ENCODE data around the gene CADM2. TPM values are rescaled to one million over a fixed set of nuclear protein-coding genes. Genes with fewer than 3 reads are reported as not detected.

CADM2 gene
- total RNA-seq, 1 donor: not detected

- H3K27me3 ChIP-seq (ENCODE audit: insufficient read depth, low read length): no peaks in the 10 kb centered on the region
- no peaks in the 10 kb centered on the region for H3K36me3 ChIP-seq (ENCODE audit: insufficient read depth, low read length)
- no peaks in the 10 kb centered on the region for H3K9me3 ChIP-seq (ENCODE audit: low read depth, low read length)
- no peaks in the 10 kb centered on the region for H4K20me1 ChIP-seq (ENCODE audit: insufficient read depth, low read length)
- H3K27ac ChIP-seq (ENCODE audit: low read depth, low read length): no peak overlapping the region
- no peak for TF ChIP-seq CTCF (IDR thresholded peaks at IDR 0.05; ENCODE audit: extremely low read depth, low read depth, low read length)
- DNase-seq (ENCODE audit: insufficient read length, low spot score, missing footprints): no peak
- no peak overlapping the region for H3K4me2 ChIP-seq (ENCODE audit: insufficient read depth, low read length)
- H3K79me2 ChIP-seq (ENCODE audit: insufficient read depth, low read length): no peaks in the 10 kb centered on the region
- no peak overlapping the region for H2AFZ ChIP-seq (ENCODE audit: low read length)
- H3K4me3 ChIP-seq (ENCODE audit: insufficient read depth, low read length): no peak overlapping the region
- no peaks in the 10 kb centered on the region for H3K4me1 ChIP-seq (ENCODE audit: insufficient read depth, low read length)
Measured at GRCh38 chr3:85433319-85433718, 474.5 kb downstream of the CADM2 start.

GRCh38 chr3:85455561-85456200 lies 496.9 kb downstream of the CADM2 start:
- no peaks in the 10 kb centered on the region for H4K20me1 ChIP-seq (ENCODE audit: insufficient read depth, low read length)
- H3K4me3 ChIP-seq (ENCODE audit: insufficient read depth, low read length): no peak overlapping the region
- no peak overlapping the region for H3K4me2 ChIP-seq (ENCODE audit: insufficient read depth, low read length)
- no peak for DNase-seq (ENCODE audit: insufficient read length, low spot score, missing footprints)
- H2AFZ ChIP-seq (ENCODE audit: low read length): no peak overlapping the region
- no peak overlapping the region for H3K27ac ChIP-seq (ENCODE audit: low read depth, low read length)
- no peaks in the 10 kb centered on the region for H3K4me1 ChIP-seq (ENCODE audit: insufficient read depth, low read length)
- no peaks in the 10 kb centered on the region for H3K79me2 ChIP-seq (ENCODE audit: insufficient read depth, low read length)
- no peak for TF ChIP-seq CTCF (IDR thresholded peaks at IDR 0.05; ENCODE audit: extremely low read depth, low read depth, low read length)
- no peaks in the 10 kb centered on the region for H3K27me3 ChIP-seq (ENCODE audit: insufficient read depth, low read length)
- no peaks in the 10 kb centered on the region for H3K36me3 ChIP-seq (ENCODE audit: insufficient read depth, low read length)
- H3K9me3 ChIP-seq (ENCODE audit: low read depth, low read length): no peaks in the 10 kb centered on the region

GRCh38 chr3:85474241-85474640 lies 515.5 kb downstream of the CADM2 start:
- no peak overlapping the region for H3K27ac ChIP-seq (ENCODE audit: low read depth, low read length)
- H3K4me1 ChIP-seq (ENCODE audit: insufficient read depth, low read length): no peaks in the 10 kb centered on the region
- no peaks in the 10 kb centered on the region for H3K27me3 ChIP-seq (ENCODE audit: insufficient read depth, low read length)
- H3K4me2 ChIP-seq (ENCODE audit: insufficient read depth, low read length): no peak overlapping the region
- no peak overlapping the region for H3K4me3 ChIP-seq (ENCODE audit: insufficient read depth, low read length)
- H3K36me3 ChIP-seq (ENCODE audit: insufficient read depth, low read length): no peaks in the 10 kb centered on the region
- no peak for DNase-seq (ENCODE audit: insufficient read length, low spot score, missing footprints)
- H3K9me3 ChIP-seq (ENCODE audit: low read depth, low read length): no peaks in the 10 kb centered on the region
- no peaks in the 10 kb centered on the region for H3K79me2 ChIP-seq (ENCODE audit: insufficient read depth, low read length)
- no peaks in the 10 kb centered on the region for H4K20me1 ChIP-seq (ENCODE audit: insufficient read depth, low read length)
- no peak overlapping the region for H2AFZ ChIP-seq (ENCODE audit: low read length)
- no peak for TF ChIP-seq CTCF (IDR thresholded peaks at IDR 0.05; ENCODE audit: extremely low read depth, low read depth, low read length)

- H3K27ac ChIP-seq (ENCODE audit: low read depth, low read length): no peak overlapping the region
- H2AFZ ChIP-seq (ENCODE audit: low read length): no peak overlapping the region
- H3K79me2 ChIP-seq (ENCODE audit: insufficient read depth, low read length): no peaks in the 10 kb centered on the region
- no peaks in the 10 kb centered on the region for H3K27me3 ChIP-seq (ENCODE audit: insufficient read depth, low read length)
- no peak for DNase-seq (ENCODE audit: insufficient read length, low spot score, missing footprints)
- no peak overlapping the region for H3K4me2 ChIP-seq (ENCODE audit: insufficient read depth, low read length)
- no peaks in the 10 kb centered on the region for H3K9me3 ChIP-seq (ENCODE audit: low read depth, low read length)
- H3K4me1 ChIP-seq (ENCODE audit: insufficient read depth, low read length): no peaks in the 10 kb centered on the region
- no peaks in the 10 kb centered on the region for H3K36me3 ChIP-seq (ENCODE audit: insufficient read depth, low read length)
- H3K4me3 ChIP-seq (ENCODE audit: insufficient read depth, low read length): no peak overlapping the region
- no peaks in the 10 kb centered on the region for H4K20me1 ChIP-seq (ENCODE audit: insufficient read depth, low read length)
- no peak for TF ChIP-seq CTCF (IDR thresholded peaks at IDR 0.05; ENCODE audit: extremely low read depth, low read depth, low read length)
Measured at GRCh38 chr3:85475346-85475745, 516.6 kb downstream of the CADM2 start.

Data from osteoblast (primary cell).